SK-N-SH (cell line): Measurements from ENCODE around the gene GREM2. TPM values are rescaled to one million over a fixed set of nuclear protein-coding genes. Genes with fewer than 3 reads are reported as not detected.
A peak's percentile ranks its signal among the peaks of the same experiment; 100 is the strongest.

Experiments used
- CTCF ChIA-PET: fragments of 300-600, 350-600 bp; formaldehyde crosslinking; extraction: SDS; loops from one replicate; lab custom pipeline; 2021; lab: Yijun Ruan, JAX
- POLR2A ChIA-PET: fragments of 350-600 bp; sonication (Branson Sonifier 250); formaldehyde crosslinking; extraction: SDS; loops from one replicate; lab custom pipeline; 2020; ENCODE audit warnings: antibody characterized with exemption, inconsistent platforms; lab: Yijun Ruan, JAX
- DNase-seq: peaks from one replicate; pipeline ENCODE4 v3.0.0; 2012
- H2AFZ ChIP-seq: fragments of 200-600 bp; sonication (generic); 2 replicates; pipeline ENCODE4 v1.8.1; 2016; ENCODE audit warnings: antibody characterized with exemption, mild to moderate bottlenecking, low read depth
- H3F3A ChIP-seq: fragments of 200-600 bp; sonication (generic); replicated peaks from 2 replicates; pipeline ENCODE3; 2016; ENCODE audit warnings: antibody characterized with exemption, mild to moderate bottlenecking; ENCODE audit not compliant: insufficient read depth
- H3K27ac ChIP-seq, 2 experiments: fragments of 200-500 bp in 1 of 2; fragments of 200-600 bp in 1 of 2; sonication (Bioruptor generic) in 1 of 2; sonication (generic), shearing (Covaris generic) in 1 of 2; 2 replicates each; pipeline versions ENCODE4 v1.5.1 to v1.6.1; 2014 to 2016; ENCODE audit warnings: low read depth in 2 of 2, inconsistent platforms in 1 of 2, low read length in 1 of 2, mild to moderate bottlenecking in 1 of 2, mixed read lengths in 1 of 2
- H3K27me3 ChIP-seq: fragments of 200-600 bp; sonication (generic), shearing (Covaris generic); 2 replicates; pipeline ENCODE4 v1.6.1; 2016; ENCODE audit warnings: mixed run types; ENCODE audit not compliant: insufficient read depth
- H3K36me3 ChIP-seq, 2 experiments: fragments of 200-500 bp in 1 of 2; fragments of 200-600 bp in 1 of 2; sonication (Bioruptor generic) in 1 of 2; sonication (generic) in 1 of 2; replicated peaks in 1 of 2; 2 replicates each; pipeline versions ENCODE3 to v1.5.1; 2014 to 2016; ENCODE audit warnings: low read length in 1 of 2, mild to moderate bottlenecking in 1 of 2; ENCODE audit not compliant: insufficient read depth in 2 of 2, control insufficient read depth in 1 of 2
- H3K4me1 ChIP-seq, 2 experiments: fragments of 200-500 bp in 1 of 2; fragments of 200-600 bp in 1 of 2; sonication (Bioruptor generic) in 1 of 2; sonication (generic), shearing (Covaris generic) in 1 of 2; 2 replicates each; pipeline versions ENCODE4 v1.5.1 to v1.6.1; 2014 to 2016; ENCODE audit warnings: low read depth in 1 of 2, low read length in 1 of 2, mixed run types in 1 of 2; ENCODE audit not compliant: insufficient read depth in 2 of 2, control insufficient read depth in 1 of 2
- H3K4me2 ChIP-seq: fragments of 200-600 bp; sonication (generic), shearing (Covaris generic); 2 replicates; pipeline ENCODE4 v1.6.1; 2017; ENCODE audit warnings: mixed run types
- H3K4me3 ChIP-seq, 2 experiments: fragments of 200-500 bp in 1 of 2; fragments of 200-600 bp in 1 of 2; sonication (Bioruptor generic) in 1 of 2; sonication (generic), shearing (Covaris generic) in 1 of 2; 2 replicates each; pipeline versions ENCODE4 v1.5.1 to v1.8.1; 2014 to 2016; ENCODE audit warnings: low read depth in 2 of 2, inconsistent platforms in 1 of 2, low read length in 1 of 2, mild to moderate bottlenecking in 1 of 2, mixed read lengths in 1 of 2, moderate library complexity in 1 of 2
- H3K79me2 ChIP-seq: fragments of 200-600 bp; sonication (generic); 2 replicates; pipeline ENCODE4 v1.8.1; 2017; ENCODE audit warnings: mild to moderate bottlenecking; ENCODE audit not compliant: insufficient read depth
- H3K9ac ChIP-seq: fragments of 200-600 bp; sonication (generic); 2 replicates; pipeline ENCODE4 v1.6.1; 2017; ENCODE audit warnings: mixed run types
- H3K9me2 ChIP-seq: fragments of 200-600 bp; sonication (generic); 2 replicates; pipeline ENCODE4 v1.6.1; 2017; ENCODE audit warnings: mixed run types
- H3K9me3 ChIP-seq: fragments of 200-600 bp; sonication (generic); 2 replicates; pipeline ENCODE4 v1.6.1; 2017; ENCODE audit warnings: mixed run types, mild to moderate bottlenecking, moderate library complexity
- H4K20me1 ChIP-seq: fragments of 200-600 bp; sonication (generic); 2 replicates; pipeline ENCODE4 v1.6.1; 2017; ENCODE audit warnings: mild to moderate bottlenecking, mixed run types; ENCODE audit not compliant: insufficient read depth
- CHD2 ChIP-seq: fragments of 150-350 bp; IDR thresholded peaks from 2 replicates; pipeline ENCODE4 v1.6.1; 2018; ENCODE audit warnings: low read length; ENCODE audit not compliant: partially characterized antibody
- ELF1 ChIP-seq: IDR thresholded peaks from 2 replicates; pipeline ENCODE4 v1.4.0; 2012
- EZH2phosphoT487 ChIP-seq: fragments of 200-600 bp; sonication (generic); IDR thresholded peaks from 2 replicates; pipeline ENCODE4 v1.6.1; 2017; ENCODE audit warnings: low read depth, mixed run types, mild to moderate bottlenecking, antibody characterized with exemption, moderate library complexity, borderline replicate concordance
- FOXJ3 ChIP-seq: sonication (generic); formaldehyde crosslinking; IDR thresholded peaks from 2 replicates; pipeline ENCODE4 v1.5.1; 2020; ENCODE audit warnings: mild to moderate bottlenecking, missing genetic modification reagents
- FOXM1 ChIP-seq: IDR thresholded peaks from 2 replicates; pipeline ENCODE4 v1.4.0; 2012; ENCODE audit warnings: low read depth, mild to moderate bottlenecking
- RFX5 ChIP-seq: IDR thresholded peaks from 2 replicates; pipeline ENCODE4 v1.6.1; 2012; ENCODE audit warnings: mild to moderate bottlenecking, improper control_type of control experiment, low read length
- RXRA ChIP-seq: IDR thresholded peaks from 2 replicates; pipeline ENCODE4 v1.4.0; 2012; ENCODE audit warnings: low read depth, mild to moderate bottlenecking, borderline replicate concordance
- TAF1 ChIP-seq: IDR thresholded peaks from 2 replicates; pipeline ENCODE4 v1.6.1; 2012; ENCODE audit warnings: low read depth, mild to moderate bottlenecking, low read length, moderate library complexity, borderline replicate concordance
- WGBS: methylation state at CpG from one replicate; pipeline ENCODE4 v1.1.6; 2017; ENCODE audit warnings: low lambda C conversion rate; 5-methylcytosine and 5-hydroxymethylcytosine counted together
- polyA plus RNA-seq, 3 experiments: library from polyadenylated mRNA; depleted of rRNA; stranded (reverse); fragments of >200 nt; gene quantifications; 2 replicates each; pipeline ENCODE4 v1.2.3, GENCODE V29; 2012
- TF ChIP-seq, protein P1 (sequence below): fragments of 150-350 bp; IDR thresholded peaks from 2 replicates; pipeline ENCODE4 v1.6.1; 2017; ENCODE audit warnings: antibody characterized with exemption, low read length, low read depth, borderline replicate concordance
- TF ChIP-seq, protein P2 (sequence below): IDR thresholded peaks from 2 replicates; pipeline ENCODE4 v1.4.0; 2012; ENCODE audit warnings: low read depth
- TF ChIP-seq, protein P3 (sequence below): fragments of 150-350 bp; IDR thresholded peaks from 2 replicates; pipeline ENCODE4 v1.6.1; 2016; ENCODE audit warnings: mild to moderate bottlenecking, low read depth, low read length
- TF ChIP-seq, protein P4 (sequence below): IDR thresholded peaks from 2 replicates; pipeline ENCODE4 v1.4.0; 2012; ENCODE audit warnings: low read depth, borderline replicate concordance
- TF ChIP-seq, protein P5 (sequence below): IDR thresholded peaks from 2 replicates; pipeline ENCODE4 v1.6.1; 2012; ENCODE audit warnings: mild to moderate bottlenecking, low read depth, low read length, moderate library complexity

Gene GREM2
- polyA plus RNA-seq, 1 of the 3 experiments (the other 2 are of a cell fraction) = 0.94 TPM

DNA sequence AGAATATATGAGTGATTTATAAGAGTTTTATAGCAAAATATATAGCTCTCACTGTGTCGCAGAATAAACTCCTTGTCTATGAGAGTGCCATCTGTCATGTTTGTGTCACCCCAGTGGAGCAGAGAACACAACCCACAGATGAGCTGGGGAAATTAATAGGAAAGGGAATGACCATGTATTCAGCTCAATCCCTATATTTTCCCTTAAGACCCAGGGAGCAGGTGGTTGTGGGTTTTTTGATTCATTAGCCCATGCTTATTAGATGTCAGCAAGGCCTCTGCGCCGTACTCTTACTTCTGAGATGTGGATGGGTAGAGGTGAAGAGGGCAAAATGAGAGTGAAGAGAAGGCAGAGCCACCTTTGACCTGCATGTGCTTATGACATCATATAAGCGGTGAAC is 4.1 kb upstream of the GREM2 start (continued):
- TF ChIP-seq, protein P1, sequence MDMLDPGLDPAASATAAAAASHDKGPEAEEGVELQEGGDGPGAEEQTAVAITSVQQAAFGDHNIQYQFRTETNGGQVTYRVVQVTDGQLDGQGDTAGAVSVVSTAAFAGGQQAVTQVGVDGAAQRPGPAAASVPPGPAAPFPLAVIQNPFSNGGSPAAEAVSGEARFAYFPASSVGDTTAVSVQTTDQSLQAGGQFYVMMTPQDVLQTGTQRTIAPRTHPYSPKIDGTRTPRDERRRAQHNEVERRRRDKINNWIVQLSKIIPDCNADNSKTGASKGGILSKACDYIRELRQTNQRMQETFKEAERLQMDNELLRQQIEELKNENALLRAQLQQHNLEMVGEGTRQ = no peak
- TF ChIP-seq, protein P2, sequence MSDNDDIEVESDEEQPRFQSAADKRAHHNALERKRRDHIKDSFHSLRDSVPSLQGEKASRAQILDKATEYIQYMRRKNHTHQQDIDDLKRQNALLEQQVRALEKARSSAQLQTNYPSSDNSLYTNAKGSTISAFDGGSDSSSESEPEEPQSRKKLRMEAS = no peak
- TF ChIP-seq RFX5 = no peak

DNA sequence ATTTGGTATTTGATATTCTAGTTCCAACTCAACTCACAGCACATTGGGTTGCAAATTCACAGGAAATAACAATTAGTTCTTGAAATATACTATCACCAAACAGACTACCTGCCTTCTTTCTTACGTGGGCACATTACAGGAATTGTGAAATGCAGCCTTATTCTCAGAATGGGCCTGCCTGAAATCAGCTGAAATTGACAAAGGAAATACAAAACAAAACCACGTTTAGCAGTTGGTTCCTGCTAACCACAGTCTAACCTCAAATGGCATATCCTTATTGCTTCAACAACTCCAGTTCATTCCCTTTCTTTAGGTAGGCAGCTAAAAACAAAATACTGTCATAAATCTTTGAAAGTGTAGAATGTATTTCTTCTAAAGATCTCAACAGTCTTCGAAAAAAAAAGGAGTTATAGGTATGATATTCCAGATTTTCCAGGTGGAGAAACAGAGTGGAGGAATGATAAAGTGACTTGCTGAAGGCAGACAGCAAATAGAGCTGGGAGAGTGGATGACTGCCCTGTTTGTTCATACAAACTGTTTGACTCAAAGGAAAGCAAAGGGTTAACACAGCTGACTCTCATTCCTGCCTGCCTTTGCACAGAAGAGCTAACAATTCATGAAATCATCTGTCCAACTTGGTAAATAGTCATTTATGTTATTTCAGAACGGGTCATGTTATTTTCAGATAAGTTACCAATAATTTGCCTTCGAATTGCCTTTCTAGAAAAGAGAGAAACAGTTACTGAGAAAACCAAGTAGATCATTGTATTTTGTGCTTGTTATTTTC is 1.6 kb upstream of the GREM2 start:
- no peaks in the 10 kb centered on the region for H3K27me3 ChIP-seq
- DNase-seq = no peak
- CTCF ChIA-PET = interaction anchor here (0.7 to 3.2 kb wide), 4 partner anchors 12 to 425 kb away, joined by 3 to 18 read pairs (median 5); no protein-coding TSS in a partner anchor
- H3K4me1 ChIP-seq = peaks cover 0 to 4% of the 10 kb centered on the region in 2 experiments; a peak in 2 of 4 replicates
- H3K4me2 ChIP-seq = no peak overlapping the region
- H3K27ac ChIP-seq = no peak overlapping the region
- no peaks in the 10 kb centered on the region for H3K9me2 ChIP-seq
- H3K79me2 ChIP-seq = no peaks in the 10 kb centered on the region
- no peak overlapping the region for H3K9ac ChIP-seq
- H2AFZ ChIP-seq = peak overlapping the region; percentile 32; the same call in 1 of the 2 replicates
- no peaks in the 10 kb centered on the region for H3K36me3 ChIP-seq
- H4K20me1 ChIP-seq = no peaks in the 10 kb centered on the region
- TF ChIP-seq ELF1 = no peak
- TF ChIP-seq, protein P3, sequence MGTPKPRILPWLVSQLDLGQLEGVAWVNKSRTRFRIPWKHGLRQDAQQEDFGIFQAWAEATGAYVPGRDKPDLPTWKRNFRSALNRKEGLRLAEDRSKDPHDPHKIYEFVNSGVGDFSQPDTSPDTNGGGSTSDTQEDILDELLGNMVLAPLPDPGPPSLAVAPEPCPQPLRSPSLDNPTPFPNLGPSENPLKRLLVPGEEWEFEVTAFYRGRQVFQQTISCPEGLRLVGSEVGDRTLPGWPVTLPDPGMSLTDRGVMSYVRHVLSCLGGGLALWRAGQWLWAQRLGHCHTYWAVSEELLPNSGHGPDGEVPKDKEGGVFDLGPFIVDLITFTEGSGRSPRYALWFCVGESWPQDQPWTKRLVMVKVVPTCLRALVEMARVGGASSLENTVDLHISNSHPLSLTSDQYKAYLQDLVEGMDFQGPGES = no peak
- no peak for TF ChIP-seq FOXJ3 (CRISPR knock-in tag)
- H3K9me3 ChIP-seq = no peaks in the 10 kb centered on the region
- POLR2A ChIA-PET = no interaction called here
- WGBS = 70% methylated on average over 5 of the region's 5 CpGs
- peaks cover 7% of the 10 kb centered on the region for H3F3A ChIP-seq
- H3K4me3 ChIP-seq = no peak overlapping the region

DNA sequence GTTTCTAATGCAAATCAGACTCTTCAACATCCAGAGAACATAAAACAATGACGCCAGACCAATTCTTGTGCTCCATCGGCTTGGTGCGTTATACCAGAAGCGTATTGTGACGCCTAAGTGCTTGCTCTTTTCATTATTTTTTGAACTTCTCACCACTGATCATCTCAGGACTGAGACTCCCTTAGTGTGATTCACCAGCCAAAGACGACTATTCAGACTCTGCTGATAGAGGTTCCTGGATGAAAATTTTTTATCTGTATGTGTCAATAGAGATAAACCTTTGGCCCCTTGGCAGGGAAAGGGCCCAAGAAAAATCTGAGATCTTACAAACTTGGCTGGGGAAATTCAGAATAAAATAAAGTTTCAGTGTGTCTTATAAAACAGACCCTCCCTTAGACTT is 856 bp upstream of the GREM2 start:
- H3K4me2 ChIP-seq = no peak overlapping the region
- H3K9me2 ChIP-seq = no peaks in the 10 kb centered on the region
- 89% methylated on average over 6 of the region's 6 CpGs for whole genome bisulfite sequencing
- H3K27ac ChIP-seq = no peak overlapping the region
- H3K36me3 ChIP-seq = no peaks in the 10 kb centered on the region
- peaks cover 0 to 4% of the 10 kb centered on the region in 2 experiments; a peak in 2 of 4 replicates for H3K4me1 ChIP-seq
- no peaks in the 10 kb centered on the region for H3K27me3 ChIP-seq
- H3K9me3 ChIP-seq = no peaks in the 10 kb centered on the region
- POLR2A ChIA-PET = interaction anchor here (0.5 kb wide), 1 partner anchor 213 kb away, joined by 3 read pairs; no protein-coding TSS in a partner anchor
- no peak overlapping the region for H3K4me3 ChIP-seq
- DNase-seq = no peak
- no peaks in the 10 kb centered on the region for H4K20me1 ChIP-seq
- H2AFZ ChIP-seq = no peak overlapping the region; the same call in 1 of the 2 replicates
- peaks cover 7% of the 10 kb centered on the region for H3F3A ChIP-seq
- no peak overlapping the region for H3K9ac ChIP-seq
- H3K79me2 ChIP-seq = no peaks in the 10 kb centered on the region
- CTCF ChIA-PET = interaction anchor here (0.9 to 3.2 kb wide), 4 partner anchors 11 to 424 kb away, joined by 3 to 18 read pairs (median 5); no protein-coding TSS in a partner anchor
- TF ChIP-seq, protein P1 = no peak
- TF ChIP-seq EZH2phosphoT487 (no peak), RXRA (no peak), RFX5 (no peak), TAF1 (no peak), CHD2 (no peak), FOXM1 (no peak)
- TF ChIP-seq, protein P2 = no peak
- TF ChIP-seq, protein P4, sequence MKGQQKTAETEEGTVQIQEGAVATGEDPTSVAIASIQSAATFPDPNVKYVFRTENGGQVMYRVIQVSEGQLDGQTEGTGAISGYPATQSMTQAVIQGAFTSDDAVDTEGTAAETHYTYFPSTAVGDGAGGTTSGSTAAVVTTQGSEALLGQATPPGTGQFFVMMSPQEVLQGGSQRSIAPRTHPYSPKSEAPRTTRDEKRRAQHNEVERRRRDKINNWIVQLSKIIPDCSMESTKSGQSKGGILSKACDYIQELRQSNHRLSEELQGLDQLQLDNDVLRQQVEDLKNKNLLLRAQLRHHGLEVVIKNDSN = no peak
- TF ChIP-seq, protein P5, sequence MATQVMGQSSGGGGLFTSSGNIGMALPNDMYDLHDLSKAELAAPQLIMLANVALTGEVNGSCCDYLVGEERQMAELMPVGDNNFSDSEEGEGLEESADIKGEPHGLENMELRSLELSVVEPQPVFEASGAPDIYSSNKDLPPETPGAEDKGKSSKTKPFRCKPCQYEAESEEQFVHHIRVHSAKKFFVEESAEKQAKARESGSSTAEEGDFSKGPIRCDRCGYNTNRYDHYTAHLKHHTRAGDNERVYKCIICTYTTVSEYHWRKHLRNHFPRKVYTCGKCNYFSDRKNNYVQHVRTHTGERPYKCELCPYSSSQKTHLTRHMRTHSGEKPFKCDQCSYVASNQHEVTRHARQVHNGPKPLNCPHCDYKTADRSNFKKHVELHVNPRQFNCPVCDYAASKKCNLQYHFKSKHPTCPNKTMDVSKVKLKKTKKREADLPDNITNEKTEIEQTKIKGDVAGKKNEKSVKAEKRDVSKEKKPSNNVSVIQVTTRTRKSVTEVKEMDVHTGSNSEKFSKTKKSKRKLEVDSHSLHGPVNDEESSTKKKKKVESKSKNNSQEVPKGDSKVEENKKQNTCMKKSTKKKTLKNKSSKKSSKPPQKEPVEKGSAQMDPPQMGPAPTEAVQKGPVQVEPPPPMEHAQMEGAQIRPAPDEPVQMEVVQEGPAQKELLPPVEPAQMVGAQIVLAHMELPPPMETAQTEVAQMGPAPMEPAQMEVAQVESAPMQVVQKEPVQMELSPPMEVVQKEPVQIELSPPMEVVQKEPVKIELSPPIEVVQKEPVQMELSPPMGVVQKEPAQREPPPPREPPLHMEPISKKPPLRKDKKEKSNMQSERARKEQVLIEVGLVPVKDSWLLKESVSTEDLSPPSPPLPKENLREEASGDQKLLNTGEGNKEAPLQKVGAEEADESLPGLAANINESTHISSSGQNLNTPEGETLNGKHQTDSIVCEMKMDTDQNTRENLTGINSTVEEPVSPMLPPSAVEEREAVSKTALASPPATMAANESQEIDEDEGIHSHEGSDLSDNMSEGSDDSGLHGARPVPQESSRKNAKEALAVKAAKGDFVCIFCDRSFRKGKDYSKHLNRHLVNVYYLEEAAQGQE = no peak
